HL-60/S4 (cell line): ENCODE measurements around the gene EDRF1.

Experiments used
- in situ Hi-C: fragments of 300-500 bp; cut with MboI; formaldehyde crosslinking; loops from 2 replicates; pipeline ENCODE4 v1.14.3; 2022; ENCODE audit warnings: low sequenced_read_pairs

EDRF1 gene

DNA sequence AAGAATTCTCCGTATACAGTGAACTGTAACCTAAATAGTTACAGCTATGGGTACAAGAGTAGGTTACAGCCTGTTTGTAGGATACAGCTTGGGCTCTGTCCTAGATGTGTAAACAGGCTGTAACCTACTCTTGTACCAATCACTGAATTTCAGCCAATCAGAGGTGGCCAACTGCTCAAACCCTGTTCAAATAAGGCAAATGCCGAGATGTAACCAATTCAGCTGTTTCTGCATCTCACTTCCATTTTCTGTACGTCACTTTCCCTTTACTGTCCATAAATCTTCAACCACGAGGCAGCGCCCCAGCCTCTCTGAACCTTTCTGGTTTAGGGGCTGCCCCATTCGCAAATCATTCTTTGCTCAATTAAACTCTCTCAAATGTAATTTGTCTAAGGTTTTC, 64.4 kb downstream of the EDRF1 start:
- in situ Hi-C loops, result no loop called here

DNA sequence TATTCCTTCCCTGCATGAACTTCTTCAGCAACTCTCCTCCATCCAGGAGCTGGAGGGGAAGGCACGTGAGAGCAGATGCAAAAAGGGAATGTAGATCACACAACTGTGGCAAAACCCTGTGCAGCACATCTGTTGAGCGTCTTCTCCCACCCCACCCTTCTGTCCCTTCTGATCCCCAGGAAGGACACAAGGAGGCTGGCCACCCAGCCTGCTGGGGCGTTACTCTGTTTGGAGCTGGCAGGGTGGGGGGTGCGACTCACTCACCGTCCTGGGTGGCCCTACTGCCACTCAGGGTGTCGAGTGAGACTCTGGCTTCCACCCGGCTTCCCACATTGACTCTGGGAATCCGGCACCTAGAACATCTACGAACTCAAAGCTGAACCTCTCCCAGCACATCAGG, 66.3 kb downstream of the EDRF1 start:
- in situ Hi-C loops, result no loop called here

- in situ Hi-C loops, result no loop called here
Observed at GRCh38 chr10:125788156-125789034, 68.9 kb downstream of the EDRF1 start.

- in situ Hi-C loops, result no loop called here
Observed at GRCh38 chr10:125792342-125793300, 73.1 kb downstream of the EDRF1 start.

GRCh38 chr10:125795128-125795527, 75.6 kb downstream of the EDRF1 start:
- in situ Hi-C loops, result no loop called here

DNA sequence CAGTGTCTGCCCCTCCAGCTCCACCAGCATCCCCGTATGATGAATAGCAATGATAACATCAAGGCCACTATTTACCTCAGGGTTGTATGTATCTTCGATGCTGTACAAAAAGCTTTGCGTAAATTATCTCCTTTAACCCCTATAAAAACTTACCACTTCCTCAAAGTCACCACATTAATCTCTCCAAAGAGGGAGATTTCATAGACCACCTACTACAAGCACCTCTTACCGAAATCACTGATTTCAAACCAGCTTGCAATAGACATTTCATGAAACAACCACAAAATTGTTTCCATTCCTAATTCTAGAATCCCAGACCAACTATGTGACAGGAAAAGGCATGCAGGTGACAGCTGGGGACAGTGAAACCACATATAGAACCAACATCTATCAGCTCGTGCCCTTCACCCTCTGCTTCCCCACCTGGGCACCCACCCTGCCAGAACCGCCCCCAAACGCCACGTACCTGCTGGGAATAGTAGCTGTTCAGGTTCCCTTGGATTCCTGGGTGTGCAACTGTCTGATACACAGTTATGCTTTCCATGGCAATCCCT, 76.2 kb downstream of the EDRF1 start:
- in situ Hi-C loops, result no loop called here

GRCh38 chr10:125797424-125797823, 77.9 kb downstream of the EDRF1 start:
- in situ Hi-C loops, result no loop called here

DNA sequence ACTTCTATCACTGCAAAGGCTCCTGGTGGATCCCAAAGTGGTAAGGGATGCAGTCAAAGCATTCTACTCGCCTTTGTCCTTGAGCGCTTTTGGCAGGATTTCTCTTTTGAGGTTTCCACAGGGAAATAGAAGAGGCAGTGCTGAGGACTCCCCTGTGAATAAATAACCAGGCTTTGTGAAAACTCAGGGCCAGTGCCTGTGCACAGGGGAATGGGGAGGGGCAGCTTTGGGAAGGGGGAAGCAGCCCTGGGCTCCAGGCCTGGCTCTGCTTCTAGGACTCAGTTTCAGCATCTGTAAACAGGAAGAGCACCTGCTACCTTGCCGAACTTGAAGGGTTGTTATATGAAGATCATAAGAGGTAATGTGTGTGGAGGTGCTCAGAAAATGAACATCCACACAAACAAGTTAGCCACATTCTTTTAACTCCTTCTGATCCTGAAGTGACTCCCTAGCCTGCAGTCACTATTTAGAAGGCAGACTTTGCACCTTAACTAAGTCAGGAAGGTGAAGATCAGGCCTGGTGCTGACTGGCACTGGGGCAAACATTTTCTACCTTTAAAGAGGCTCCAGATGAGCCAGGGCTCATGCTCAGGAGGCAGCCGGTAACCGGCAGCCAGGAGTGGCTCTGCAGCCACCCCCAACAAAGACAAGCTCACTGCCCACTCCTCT, 78.6 kb downstream of the EDRF1 start:
- in situ Hi-C loops, result no loop called here

GRCh38 chr10:125799451-125800182, 80.1 kb downstream of the EDRF1 start:
- in situ Hi-C loops, result no loop called here

GRCh38 chr10:125801574-125801973, 82.1 kb downstream of the EDRF1 start:
- in situ Hi-C loops, result no loop called here

DNA sequence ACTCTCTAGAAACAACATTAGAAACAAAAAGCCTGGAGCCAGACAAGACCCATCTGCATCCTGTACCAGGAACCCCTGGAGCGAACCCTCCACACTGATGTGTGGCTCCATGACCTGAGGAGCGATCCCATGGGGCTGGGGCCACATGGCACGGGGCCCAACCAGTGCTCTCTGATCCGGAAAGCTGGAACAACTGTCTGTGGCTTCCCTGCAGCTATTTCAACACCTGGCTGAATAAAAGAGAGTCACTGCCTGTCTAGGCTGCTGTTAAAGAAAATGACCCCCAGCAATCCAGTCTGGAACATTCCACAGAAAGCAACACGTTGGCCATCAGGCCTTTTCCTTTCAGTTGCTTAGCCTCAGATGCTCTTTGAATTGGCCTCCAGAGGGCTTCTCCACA, 82.6 kb downstream of the EDRF1 start:
- in situ Hi-C loops, result no loop called here

- in situ Hi-C loops, result no loop called here
Observed at GRCh38 chr10:125802739-125803138, 83.2 kb downstream of the EDRF1 start.

- in situ Hi-C loops, result no loop called here
Observed at GRCh38 chr10:125808047-125808446, 88.5 kb downstream of the EDRF1 start.

GRCh38 chr10:125811251-125811650, 91.7 kb downstream of the EDRF1 start:
- in situ Hi-C loops, result no loop called here

- in situ Hi-C loops, result no loop called here
Observed at GRCh38 chr10:125812128-125812750, 92.7 kb downstream of the EDRF1 start.
